ENCODE results near the gene PRDM4.
"Not testable (repeated sequence)": the region's sequence is repeated elsewhere in the genome, so short reads cannot be mapped to it uniquely, and the experiment has no call there.

Gene PRDM4

GRCh38 chr12:107774349-107775029 lies 13.6 kb upstream of the PRDM4 start, which contains the start of gene ASCL4:
TSS of gene ASCL4 (plus strand) at chr12:107774704. CDS start at chr12:107775219, 515 bp downstream.
- DNase-seq: no peak

GRCh38 chr12:107767466-107767865 lies 6.5 kb upstream of the PRDM4 start:
- no peak for DNase-seq

- DNase-seq: no peak
Observed at GRCh38 chr12:107765316-107765715, 4.4 kb upstream of the PRDM4 start.

- DNase-seq: no peak
Observed at GRCh38 chr12:107764626-107765025, 3.7 kb upstream of the PRDM4 start.

- DNase-seq: no peak
Observed at GRCh38 chr12:107762874-107763273, 1.9 kb upstream of the PRDM4 start.

- DNase-seq: peak in 1 of 2 donors; percentile 15
Observed at GRCh38 chr12:107761502-107761904, 566 bp upstream of the PRDM4 start.

- peak; percentile 11 to 19 for DNase-seq
Observed at GRCh38 chr12:107760207-107760808, 629 bp downstream of the PRDM4 start.

GRCh38 chr12:107759410-107759809 lies 1.5 kb downstream of the PRDM4 start:
- no peak for DNase-seq

- no peak for DNase-seq
Observed at GRCh38 chr12:107749083-107749482, 11.9 kb downstream of the PRDM4 start.

GRCh38 chr12:107748472-107748871 lies 12.5 kb downstream of the PRDM4 start:
- DNase-seq: no peak

- no peak for DNase-seq
Observed at GRCh38 chr12:107736914-107737313, 24.0 kb downstream of the PRDM4 start.

- no peak for DNase-seq
Observed at GRCh38 chr12:107735763-107736162, 25.2 kb downstream of the PRDM4 start.

- no peak for DNase-seq
Observed at GRCh38 chr12:107734139-107734538, 26.8 kb downstream of the PRDM4 start.

- no peak for DNase-seq
Observed at GRCh38 chr12:107732365-107732764, 28.6 kb downstream of the PRDM4 start.

- no peak for DNase-seq
Observed at GRCh38 chr12:107731366-107731765, 29.6 kb downstream of the PRDM4 start.

- DNase-seq: no peak
Observed at GRCh38 chr12:107730618-107731341, 30.2 kb downstream of the PRDM4 start.

- not testable (repeated sequence) for DNase-seq
Observed at GRCh38 chr12:107727742-107728141, 33.2 kb downstream of the PRDM4 start.

GRCh38 chr12:107727327-107727726 lies 33.6 kb downstream of the PRDM4 start:
- not testable (repeated sequence) for DNase-seq

GRCh38 chr12:107718606-107719005 lies 42.3 kb downstream of the PRDM4 start:
- DNase-seq: no peak

GRCh38 chr12:107715780-107716179 lies 45.2 kb downstream of the PRDM4 start:
- DNase-seq: no peak

GRCh38 chr12:107705522-107705921 lies 55.4 kb downstream of the PRDM4 start:
- not testable (repeated sequence) for DNase-seq

GRCh38 chr12:107704041-107704440 lies 56.9 kb downstream of the PRDM4 start:
- no peak for DNase-seq

- DNase-seq: no peak
Observed at GRCh38 chr12:107702106-107702505, 58.8 kb downstream of the PRDM4 start.

GRCh38 chr12:107695772-107696171 lies 65.2 kb downstream of the PRDM4 start:
- not testable (repeated sequence) for DNase-seq
